AG04449 (cell line): ENCODE data around the gene HSPA12B.

Experiments
- CTCF ChIA-PET: fragments of 350-600 bp; formaldehyde crosslinking; extraction: SDS; loops from one replicate; lab custom pipeline; 2021; ENCODE audit warnings: antibody characterized with exemption; lab: Yijun Ruan, JAX
- POLR2A ChIA-PET: fragments of 400-600, 350-600 bp; formaldehyde crosslinking; extraction: SDS; loops from one replicate; lab custom pipeline; 2020; ENCODE audit warnings: antibody characterized with exemption, inconsistent platforms; lab: Yijun Ruan, JAX
- DNase-seq: peaks from one replicate; pipeline ENCODE4 v3.0.0-alpha.2; 2010; ENCODE audit warnings: low read depth, low spot score
- H3K4me3 ChIP-seq: 2 replicates; pipeline ENCODE4 v1.5.1; 2011; ENCODE audit warnings: low read depth, mild to moderate bottlenecking, control low read depth, low read length
- CTCF ChIP-seq: IDR thresholded peaks from one replicate; pipeline ENCODE4 v1.5.1; 2011; ENCODE audit warnings: mild to moderate bottlenecking, moderate library complexity, low read length, control low read depth, inconsistent platforms; ENCODE audit not compliant: insufficient read depth; ENCODE audit errors: missing control alignments

Gene HSPA12B

GRCh38 chr20:3777716-3778629 is 45.5 kb downstream of the HSPA12B start:
- no peak for DNase-seq
- CTCF ChIA-PET, result interaction anchor here (0.6 to 4.7 kb wide), 18 partner anchors 8 to 723 kb away, joined by 3 to 38 read pairs (median 4); partner anchors contain the start of genes ADISSP, AP5S1 and CENPB

GRCh38 chr20:3778976-3779375 is 46.5 kb downstream of the HSPA12B start:
- DNase-seq, result no peak
- CTCF ChIA-PET, result interaction anchor here (1.0 to 4.7 kb wide), 13 partner anchors 12 to 102 kb away, joined by 3 to 38 read pairs (median 5); partner anchors contain the start of genes ADISSP and AP5S1
- H3K4me3 ChIP-seq, result no peak overlapping the region
- POLR2A ChIA-PET, result interaction anchor here (2.9 kb wide), 1 partner anchor 11 kb away, joined by 28 read pairs; the partner anchor contains the start of gene ADISSP
- TF ChIP-seq CTCF, result no peak

More at GRCh38 chr20:3777716-3778629, 45.5 kb downstream of the HSPA12B start:
- peak; percentile 3 for TF ChIP-seq CTCF
- H3K4me3 ChIP-seq, result peak overlapping the region; percentile 58
- POLR2A ChIA-PET, result interaction anchor here (2.9 kb wide), 1 partner anchor 10 kb away, joined by 28 read pairs; the partner anchor contains the start of gene ADISSP

- peak; percentile 59 for DNase-seq
- peak within 1 kb of the TSS; percentile 60 for H3K4me3 ChIP-seq
- TF ChIP-seq CTCF, result peak; percentile 68
- ChIA-PET POLR2A (interaction anchor here (0.7 to 1.0 kb wide), 4 partner anchors 10 to 39 kb away, joined by 3 to 5 read pairs (median 4); partner anchors contain the start of genes ADISSP and AP5S1), CTCF (interaction anchor here (0.6 to 11.6 kb wide), 22 partner anchors 8 to 219 kb away, joined by 3 to 255 read pairs (median 6); partner anchors contain the start of genes ADAM33, ADISSP and AP5S1)
These were observed 48.8 kb downstream of the HSPA12B start, which contains the start of gene SPEF1 for GRCh38 chr20:3781153-3781910. TSS of gene SPEF1 (minus strand) at chr20:3781448. CDS start at chr20:3781287, 161 bp downstream.

- POLR2A ChIA-PET, result no interaction called here
- TF ChIP-seq CTCF, result no peak
These were observed 50.1 kb downstream of the HSPA12B start for GRCh38 chr20:3782597-3782996.

GRCh38 chr20:3783068-3783489 is 50.6 kb downstream of the HSPA12B start:
- TF ChIP-seq CTCF, result no peak
- POLR2A ChIA-PET, result no interaction called here
- no peak overlapping the region for H3K4me3 ChIP-seq
- DNase-seq, result no peak
- CTCF ChIA-PET, result interaction anchor here (1.1 to 11.6 kb wide), 7 partner anchors 15 to 104 kb away, joined by 3 to 255 read pairs (median 10); partner anchors contain the start of genes ADAM33, ADISSP and AP5S1

More at GRCh38 chr20:3782597-3782996, 50.1 kb downstream of the HSPA12B start:
- no peak overlapping the region for H3K4me3 ChIP-seq
- CTCF ChIA-PET, result interaction anchor here (1.1 to 11.6 kb wide), 6 partner anchors 28 to 104 kb away, joined by 5 to 255 read pairs (median 19); partner anchors contain the start of genes ADAM33 and AP5S1
- DNase-seq, result no peak
